K562 (cell line): ENCODE measurements around the gene MYO1H.

Experiments
- CREM ChIP-seq: IDR thresholded peaks from 2 replicates; pipeline ENCODE4 v1.6.1; 2014; ENCODE audit warnings: antibody characterized with exemption, low read depth
- CTCF ChIP-seq, 3 experiments: IDR thresholded peaks in 2 of 3; conservative IDR thresholded peaks in 1 of 3; 2 replicates each; pipeline ENCODE4 v1.5.1; 2011 to 2012; ENCODE audit warnings: low read length in 3 of 3, mild to moderate bottlenecking in 3 of 3, control low read depth in 2 of 3, improper control_type of control experiment in 1 of 3, inconsistent platforms in 1 of 3, low read depth in 1 of 3, mixed read lengths in 1 of 3, moderate library complexity in 1 of 3; ENCODE audit not compliant: insufficient read depth in 2 of 3
- FOXJ3 ChIP-seq: sonication (generic); formaldehyde crosslinking; IDR thresholded peaks from 2 replicates; pipeline ENCODE4 v1.4.0; 2020; ENCODE audit warnings: mild to moderate bottlenecking, missing genetic modification reagents
- HNRNPK ChIP-seq: fragments of 200-400 bp; formaldehyde crosslinking; IDR thresholded peaks from one replicate; pipeline ENCODE4 v1.6.1; 2018; ENCODE audit warnings: mild to moderate bottlenecking, low read depth, low read length; ENCODE audit not compliant: poor library complexity, severe bottlenecking
- KDM4B ChIP-seq, 2 experiments: fragments of 450-650 bp in 1 of 2; sonication (generic) in 1 of 2; IDR thresholded peaks; 2 replicates each; pipeline ENCODE4 v1.6.1; 2016 to 2017; ENCODE audit warnings: borderline replicate concordance in 2 of 2, antibody characterized with exemption in 1 of 2, low read depth in 1 of 2, mild to moderate bottlenecking in 1 of 2
- MYC ChIP-seq, 2 experiments: fragments of 250-450 bp in 1 of 2; sonication (Bioruptor Pico) in 1 of 2; IDR thresholded peaks; 2 replicates each; pipeline versions ENCODE4 v1.5.1 to v1.6.1; 2012 to 2021; ENCODE audit warnings: low read depth in 2 of 2, borderline replicate concordance in 1 of 2, improper control_type of control experiment in 1 of 2, low read length in 1 of 2, mild to moderate bottlenecking in 1 of 2, moderate library complexity in 1 of 2
- NCOA1 ChIP-seq: fragments of 450-650 bp; IDR thresholded peaks from 2 replicates; pipeline ENCODE4 v1.6.1; 2016; ENCODE audit warnings: low read depth
- POLR2A ChIP-seq: fragments of 450-650 bp; conservative IDR thresholded peaks from 2 replicates; pipeline ENCODE4 v1.6.1; 2016

DNA sequence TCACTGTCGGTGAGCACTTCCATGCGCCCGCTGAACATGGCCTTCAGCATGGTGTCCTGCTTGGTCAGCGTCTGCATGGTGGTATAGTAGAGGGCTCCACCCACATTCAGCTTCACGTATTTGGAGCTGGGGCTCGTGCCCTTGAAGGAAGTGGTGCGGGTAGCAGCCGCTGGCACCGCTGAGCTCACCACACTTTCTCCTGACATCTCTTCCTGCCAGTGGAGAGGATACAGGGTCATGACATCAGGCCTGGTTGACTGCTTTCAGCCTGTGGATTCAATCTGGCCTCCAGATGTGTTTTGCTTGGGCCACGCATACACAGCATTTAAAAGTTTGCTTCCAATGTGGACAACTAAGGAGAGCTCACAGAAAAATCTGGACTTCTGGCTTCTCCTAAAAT is 121.8 kb downstream of the MYO1H start:
- TF ChIP-seq FOXJ3 (CRISPR knock-in tag) (no peak), KDM4B (IDR thresholded peaks at IDR 0.05; ENCODE audit: borderline replicate concordance in 2 of 2, low read depth in 1 of 2) (no peak), NCOA1 (no peak), HNRNPK (no peak), MYC (IDR thresholded peaks at IDR 0.05; ENCODE audit: low read depth, low read length) (no peak), MYC (CRISPR knock-in tag; IDR thresholded peaks at IDR 0.05; ENCODE audit: borderline replicate concordance, low read depth) (no peak), CTCF (IDR thresholded peaks at IDR 0.05 in 2 of 3, conservative IDR thresholded peaks at IDR 0.05 in 1 of 3; ENCODE audit: insufficient read depth in 2 of 3, low read depth in 1 of 3, low read length in 3 of 3) (no peak), CREM (no peak), POLR2A (no peak)
